A673 (cell line): ENCODE results near the gene EEF1A2.

ENCODE experiments used
- EZH2 ChIP-seq: fragments of 200-600 bp; sonication (generic); IDR thresholded peaks from 2 replicates; pipeline ENCODE4 v1.6.1; 2017; ENCODE audit warnings: borderline replicate concordance, low read depth, mild to moderate bottlenecking, mixed read lengths, antibody characterized with exemption, low read length; ENCODE audit not compliant: poor library complexity, severe bottlenecking
- TF ChIP-seq, protein P1 (sequence below): fragments of 300-800, 200-600 bp; sonication (generic); conservative IDR thresholded peaks from 2 replicates; pipeline ENCODE4 v1.5.1; 2017; ENCODE audit warnings: low read depth, mild to moderate bottlenecking, antibody characterized with exemption, low read length, moderate library complexity, mixed read lengths

DNA sequence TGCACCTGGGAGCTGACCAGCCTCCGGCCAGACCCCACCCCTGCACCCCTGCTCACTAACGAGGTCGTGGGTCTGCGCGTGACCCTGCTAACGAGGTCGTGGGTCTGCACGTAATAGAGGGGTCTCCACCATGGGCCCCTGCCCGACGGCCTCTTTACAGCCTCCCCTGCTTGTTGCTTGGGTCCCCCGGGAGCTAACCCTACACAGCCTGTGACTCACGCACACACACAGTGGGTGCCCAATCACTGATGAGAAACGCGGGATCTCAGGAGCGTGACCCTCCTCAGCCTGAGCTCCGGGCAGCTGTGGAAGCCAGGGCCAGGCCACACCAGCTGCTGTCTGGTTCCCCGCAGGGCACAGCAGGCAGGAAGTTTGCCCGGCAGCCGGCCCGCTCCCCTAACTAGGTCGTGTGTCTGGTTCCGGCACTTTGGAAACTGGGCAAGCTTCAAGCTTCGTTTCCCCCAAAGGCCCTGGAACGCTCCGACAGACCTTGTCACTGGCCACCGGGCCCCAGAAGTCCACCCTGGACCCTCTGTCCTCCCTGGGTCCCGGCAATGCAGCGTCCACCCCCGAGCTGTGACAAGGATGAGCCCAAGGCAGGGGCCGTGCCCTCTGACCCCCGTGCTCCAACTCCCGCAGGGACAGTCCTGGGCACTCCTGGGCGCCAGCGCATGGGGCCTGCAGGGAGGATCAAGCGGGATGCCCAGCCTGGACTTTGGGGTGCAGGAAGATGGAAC, 37.5 kb upstream of the EEF1A2 start:
- TF ChIP-seq, protein P1, sequence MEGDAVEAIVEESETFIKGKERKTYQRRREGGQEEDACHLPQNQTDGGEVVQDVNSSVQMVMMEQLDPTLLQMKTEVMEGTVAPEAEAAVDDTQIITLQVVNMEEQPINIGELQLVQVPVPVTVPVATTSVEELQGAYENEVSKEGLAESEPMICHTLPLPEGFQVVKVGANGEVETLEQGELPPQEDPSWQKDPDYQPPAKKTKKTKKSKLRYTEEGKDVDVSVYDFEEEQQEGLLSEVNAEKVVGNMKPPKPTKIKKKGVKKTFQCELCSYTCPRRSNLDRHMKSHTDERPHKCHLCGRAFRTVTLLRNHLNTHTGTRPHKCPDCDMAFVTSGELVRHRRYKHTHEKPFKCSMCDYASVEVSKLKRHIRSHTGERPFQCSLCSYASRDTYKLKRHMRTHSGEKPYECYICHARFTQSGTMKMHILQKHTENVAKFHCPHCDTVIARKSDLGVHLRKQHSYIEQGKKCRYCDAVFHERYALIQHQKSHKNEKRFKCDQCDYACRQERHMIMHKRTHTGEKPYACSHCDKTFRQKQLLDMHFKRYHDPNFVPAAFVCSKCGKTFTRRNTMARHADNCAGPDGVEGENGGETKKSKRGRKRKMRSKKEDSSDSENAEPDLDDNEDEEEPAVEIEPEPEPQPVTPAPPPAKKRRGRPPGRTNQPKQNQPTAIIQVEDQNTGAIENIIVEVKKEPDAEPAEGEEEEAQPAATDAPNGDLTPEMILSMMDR = no peak
- TF ChIP-seq EZH2 = no peak
